CD14-positive monocyte (primary cell): ENCODE results near the gene LRRC43. TPM values are rescaled to one million over a fixed set of nuclear protein-coding genes. Genes with fewer than 3 reads are reported as not detected.

ENCODE experiments used
- DNase-seq, 3 donors: peaks; one replicate each; pipeline ENCODE4 v3.0.0-alpha.2; 2011 to 2022
- H2AFZ ChIP-seq: 2 replicates; pipeline ENCODE4 v1.6.0; 2012; ENCODE audit warnings: mild to moderate bottlenecking, low read depth, low read length, inconsistent platforms; ENCODE audit not compliant: insufficient read depth, poor library complexity, severe bottlenecking
- H3K27ac ChIP-seq, 2 donors: 1 replicate in 1 of 2; 2 replicates in 1 of 2; pipeline ENCODE4 v1.5.1; 2012 to 2013; ENCODE audit warnings: low read length in 2 of 2, control low read depth in 1 of 2, inconsistent platforms in 1 of 2, low read depth in 1 of 2, mild to moderate bottlenecking in 1 of 2
- H3K27me3 ChIP-seq, 2 donors: one replicate each; pipeline versions ENCODE4 v1.6.0 to v1.6.1; 2011 to 2013; ENCODE audit warnings: low read length in 2 of 2; ENCODE audit not compliant: control insufficient read depth in 2 of 2, insufficient read depth in 2 of 2
- H3K36me3 ChIP-seq, 2 donors: replicated peaks in 1 of 2; 1 replicate in 1 of 2; 2 replicates in 1 of 2; pipeline versions ENCODE4 v1.5.1 to v1.6.1; 2012 to 2013; ENCODE audit warnings: low read length in 2 of 2, control low read depth in 1 of 2, inconsistent platforms in 1 of 2, mild to moderate bottlenecking in 1 of 2; ENCODE audit not compliant: insufficient read depth in 2 of 2, control insufficient read depth in 1 of 2
- H3K4me1 ChIP-seq, 2 donors: 1 replicate in 1 of 2; 2 replicates in 1 of 2; pipeline versions ENCODE4 v1.5.1 to v1.6.1; 2012 to 2013; ENCODE audit warnings: low read length in 2 of 2, control low read depth in 1 of 2, inconsistent platforms in 1 of 2, mild to moderate bottlenecking in 1 of 2, moderate library complexity in 1 of 2; ENCODE audit not compliant: insufficient read depth in 2 of 2, control insufficient read depth in 1 of 2
- H3K4me2 ChIP-seq: replicated peaks from 2 replicates; pipeline ENCODE3; 2012; ENCODE audit warnings: low read length, moderate library complexity, mild to moderate bottlenecking; ENCODE audit not compliant: poor library complexity, severe bottlenecking; ENCODE audit errors: extremely low read depth
- H3K4me3 ChIP-seq, 3 experiments: fragments of 200-600 bp in 1 of 3; sonication (generic) in 1 of 3; replicated peaks in 1 of 3; 1 replicate in 2 of 3; 2 replicates in 1 of 3; pipeline ENCODE4 v1.5.1; 2011 to 2013; ENCODE audit warnings: low read length in 3 of 3, mild to moderate bottlenecking in 3 of 3, control low read depth in 2 of 3, low read depth in 2 of 3, inconsistent platforms in 1 of 3, moderate library complexity in 1 of 3
- H3K79me2 ChIP-seq: 2 replicates; pipeline ENCODE4 v1.6.0; 2012; ENCODE audit warnings: mild to moderate bottlenecking, control low read depth, inconsistent platforms, low read length, moderate library complexity; ENCODE audit not compliant: insufficient read depth
- H3K9ac ChIP-seq: 2 replicates; pipeline ENCODE4 v1.6.0; 2017; ENCODE audit warnings: low read length, mild to moderate bottlenecking; ENCODE audit not compliant: insufficient read depth, poor library complexity, severe bottlenecking
- H3K9me3 ChIP-seq, 2 donors: replicated peaks in 1 of 2; 1 replicate in 1 of 2; 2 replicates in 1 of 2; pipeline versions ENCODE4 v1.5.1 to v1.6.1; 2012 to 2013; ENCODE audit warnings: low read length in 2 of 2, control low read depth in 1 of 2; ENCODE audit not compliant: control insufficient read depth in 1 of 2, insufficient read depth in 1 of 2
- H4K20me1 ChIP-seq: 2 replicates; pipeline ENCODE4 v1.6.0; 2012; ENCODE audit warnings: mild to moderate bottlenecking, low read length, control low read depth, moderate library complexity; ENCODE audit not compliant: insufficient read depth
- H3K27ac Mint-ChIP-seq, 7 donors: one replicate each; pipeline ENCODE4 v1.8.0; 2020; ENCODE audit warnings: mild to moderate bottlenecking in 7 of 7, mixed read lengths in 7 of 7, moderate library complexity in 6 of 7, inconsistent platforms in 2 of 7
- H3K27me3 Mint-ChIP-seq, 3 donors: one replicate each; pipeline ENCODE4 v1.8.0; 2021 to 2022; ENCODE audit warnings: low read depth in 3 of 3, mild to moderate bottlenecking in 3 of 3, mixed read lengths in 3 of 3, moderate library complexity in 3 of 3, inconsistent platforms in 1 of 3
- H3K36me3 Mint-ChIP-seq, 2 donors: one replicate each; pipeline ENCODE4 v1.8.0; 2020; ENCODE audit warnings: mixed read lengths in 2 of 2, inconsistent platforms in 1 of 2, mild to moderate bottlenecking in 1 of 2
- H3K4me1 Mint-ChIP-seq: one replicate; pipeline ENCODE4 v1.8.0; 2020; ENCODE audit warnings: mild to moderate bottlenecking, mixed read lengths
- H3K4me3 Mint-ChIP-seq, 2 donors: one replicate each; pipeline ENCODE4 v1.8.0; 2020; ENCODE audit warnings: mild to moderate bottlenecking in 2 of 2, mixed read lengths in 2 of 2, moderate library complexity in 1 of 2
- H3K9me3 Mint-ChIP-seq, 7 donors: one replicate each; pipeline ENCODE4 v1.8.0; 2020 to 2022; ENCODE audit warnings: mixed read lengths in 7 of 7, mild to moderate bottlenecking in 6 of 7, moderate library complexity in 6 of 7, inconsistent platforms in 2 of 7
- WGBS: methylation state at CpG from one replicate; pipeline ENCODE4 v1.1.5; 2013; ENCODE audit warnings: missing lambda C conversion rate; ENCODE audit not compliant: insufficient coverage; 5-methylcytosine and 5-hydroxymethylcytosine counted together
- intact Hi-C, 2 donors: fragments of 100-400 bp; cut with micrococcal nuclease; formaldehyde crosslinking; loops; one replicate each; pipeline versions ENCODE4 v1.15.0 to v1.15.1; 2023
- polyA plus RNA-seq, 3 donors: library from polyadenylated mRNA; depleted of rRNA in 1 of 3; unstranded in 2 of 3; stranded (reverse) in 1 of 3; fragments of 300-500 nt in 2 of 3; fragments of >200 nt in 1 of 3; fragmentation: Illumina TruSeq in 2 of 3; gene quantifications; 1 replicate in 2 of 3; 2 replicates in 1 of 3; pipeline ENCODE4 v1.2.3, GENCODE V29; 2012 to 2021
- TF ChIP-seq, protein P1 (sequence below): fragments of 200-600 bp; IDR thresholded peaks from one replicate; pipeline ENCODE4 v1.8.0; 2022; ENCODE audit warnings: antibody characterized with exemption, mild to moderate bottlenecking

LRRC43 gene
- polyA plus RNA-seq, 3 donors = 0.19 TPM; not detected in 2

DNA sequence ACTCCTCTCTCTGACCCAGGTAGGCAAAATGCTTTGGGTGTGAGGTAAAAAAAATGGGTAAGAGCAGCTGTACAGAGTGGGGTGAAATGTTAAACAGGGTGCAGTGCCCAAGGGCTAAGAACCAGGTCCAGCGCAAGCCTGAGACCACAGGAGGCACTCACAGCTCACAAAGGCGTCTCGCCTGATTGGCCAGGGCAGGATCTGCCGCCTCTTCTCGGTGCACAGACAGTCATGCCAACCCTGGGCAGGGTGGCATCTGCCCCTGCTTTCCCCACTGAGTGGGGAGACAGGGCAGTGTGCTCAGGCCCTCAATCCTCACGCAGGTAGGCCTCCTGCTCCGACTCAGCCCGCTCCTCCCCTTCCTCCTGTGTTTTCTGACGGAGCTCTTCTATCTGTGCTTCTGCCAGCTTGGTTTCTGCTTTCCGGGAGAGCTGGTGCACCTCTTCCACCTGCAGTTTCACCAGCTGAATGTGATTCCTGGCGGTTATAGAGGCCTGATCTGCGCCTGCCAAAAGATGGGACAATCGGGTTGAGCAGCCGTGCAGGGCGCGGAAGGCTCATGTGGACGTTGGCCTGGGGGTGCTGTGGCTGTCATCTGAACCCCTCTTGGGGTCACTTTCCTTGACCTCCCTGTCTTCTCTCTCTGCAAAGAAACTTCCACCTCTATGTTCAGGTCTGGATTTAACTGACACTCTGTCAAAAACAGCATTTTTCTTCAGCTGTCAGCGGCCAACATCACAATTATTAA is 25.3 kb downstream of the LRRC43 start:
- peaks cover 12% of the 10 kb centered on the region for H4K20me1 ChIP-seq
- H3K4me3 ChIP-seq = no peak overlapping the region
- H3K4me2 ChIP-seq = no peak overlapping the region
- H3K9me3 ChIP-seq = peaks cover 0 to 13% of the 10 kb centered on the region in 2 donors
- TF ChIP-seq, protein P1, sequence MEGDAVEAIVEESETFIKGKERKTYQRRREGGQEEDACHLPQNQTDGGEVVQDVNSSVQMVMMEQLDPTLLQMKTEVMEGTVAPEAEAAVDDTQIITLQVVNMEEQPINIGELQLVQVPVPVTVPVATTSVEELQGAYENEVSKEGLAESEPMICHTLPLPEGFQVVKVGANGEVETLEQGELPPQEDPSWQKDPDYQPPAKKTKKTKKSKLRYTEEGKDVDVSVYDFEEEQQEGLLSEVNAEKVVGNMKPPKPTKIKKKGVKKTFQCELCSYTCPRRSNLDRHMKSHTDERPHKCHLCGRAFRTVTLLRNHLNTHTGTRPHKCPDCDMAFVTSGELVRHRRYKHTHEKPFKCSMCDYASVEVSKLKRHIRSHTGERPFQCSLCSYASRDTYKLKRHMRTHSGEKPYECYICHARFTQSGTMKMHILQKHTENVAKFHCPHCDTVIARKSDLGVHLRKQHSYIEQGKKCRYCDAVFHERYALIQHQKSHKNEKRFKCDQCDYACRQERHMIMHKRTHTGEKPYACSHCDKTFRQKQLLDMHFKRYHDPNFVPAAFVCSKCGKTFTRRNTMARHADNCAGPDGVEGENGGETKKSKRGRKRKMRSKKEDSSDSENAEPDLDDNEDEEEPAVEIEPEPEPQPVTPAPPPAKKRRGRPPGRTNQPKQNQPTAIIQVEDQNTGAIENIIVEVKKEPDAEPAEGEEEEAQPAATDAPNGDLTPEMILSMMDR = no peak
- 96% methylated on average over 18 of the region's 18 CpGs for WGBS
- H3K9me3 Mint-ChIP-seq = peaks cover 0 to 11% (median 3%) of the 10 kb centered on the region in 7 donors
- peaks cover 51 to 65% of the 10 kb centered on the region in 2 donors for H3K36me3 Mint-ChIP-seq
- H3K4me3 Mint-ChIP-seq = no peak overlapping the region
- H3K4me1 Mint-ChIP-seq = peaks cover 16% of the 10 kb centered on the region
- peaks cover 8 to 22% of the 10 kb centered on the region in 2 donors for H3K4me1 ChIP-seq
- DNase-seq = no peak
- H3K27ac ChIP-seq = no peak overlapping the region
- H3K27me3 Mint-ChIP-seq = peaks cover 18 to 30% (median 26%) of the 10 kb centered on the region in 3 donors
- H2AFZ ChIP-seq = no peak overlapping the region
- H3K27ac Mint-ChIP-seq = no peak overlapping the region
- H3K36me3 ChIP-seq = peaks cover 50 to 66% of the 10 kb centered on the region in 2 donors
- H3K27me3 ChIP-seq = peaks cover 16 to 26% of the 10 kb centered on the region in 2 donors
- intact Hi-C loops = no loop called here
- H3K79me2 ChIP-seq = no peaks in the 10 kb centered on the region
- no peak overlapping the region for H3K9ac ChIP-seq

DNA sequence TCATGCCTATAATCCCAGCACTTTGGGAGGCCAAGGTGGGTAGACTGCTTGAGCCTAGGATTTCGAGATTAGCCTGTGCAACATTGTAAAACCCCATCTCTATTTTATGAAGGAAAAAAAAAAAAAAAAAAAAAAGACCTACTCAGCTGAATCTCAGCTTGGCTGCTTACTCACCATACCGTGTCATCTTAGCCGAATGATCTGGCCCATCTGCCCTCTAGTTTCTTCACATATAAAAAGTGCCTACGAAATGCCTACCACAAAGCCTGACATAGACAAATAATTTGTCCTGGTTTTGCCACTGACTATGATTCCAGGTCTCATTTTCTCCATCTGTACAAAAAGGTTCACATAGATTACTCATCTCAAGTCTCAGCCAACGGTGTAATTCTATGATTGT is 32.8 kb downstream of the LRRC43 start:
- Histone ChIP-seq H3K27me3 (no peaks in the 10 kb centered on the region), H3K79me2 (peaks cover 5% of the 10 kb centered on the region), H3K4me2 (no peak overlapping the region), H3K36me3 (peaks cover 75 to 96% of the 10 kb centered on the region in 2 donors), H2AFZ (no peak overlapping the region), H3K9ac (no peak overlapping the region), H4K20me1 (peaks cover 19% of the 10 kb centered on the region), H3K4me3 (no peak overlapping the region), H3K27ac (no peak overlapping the region), H3K4me1 (no peaks in the 10 kb centered on the region), H3K9me3 (no peaks in the 10 kb centered on the region)
- WGBS = 100% methylated on average over 3 of the region's 5 CpGs
- Mint-ChIP-seq H3K4me1 (no peaks in the 10 kb centered on the region), H3K36me3 (peaks cover 69 to 98% of the 10 kb centered on the region in 2 donors), H3K27ac (no peak overlapping the region), H3K9me3 (no peaks in the 10 kb centered on the region), H3K27me3 (peaks cover 0 to 3% (median 0%) of the 10 kb centered on the region in 3 donors), H3K4me3 (no peak overlapping the region)
- intact Hi-C loops = no loop called here
- no peak for DNase-seq
- TF ChIP-seq, protein P1 = no peak
